ENCODE results near the gene RPAP3. TPM values are rescaled to one million over a fixed set of nuclear protein-coding genes. Genes with fewer than 3 reads are reported as not detected.

RPAP3 gene
- total and polyA plus RNA-seq, 9 of the 15 experiments (the other 6 are each of a cell fraction or from before 2014, with no cell fraction given) = 40.0 to 92.1 (median 54.1) TPM

- TF ChIP-seq ZNF277 (CRISPR knock-in tag; IDR thresholded peaks at IDR 0.05; ENCODE audit: borderline replicate concordance) = no peak
- no peak for TF ChIP-seq TAF15 (IDR thresholded peaks at IDR 0.05; ENCODE audit: low read depth, low read length)
- TF ChIP-seq LARP7 (IDR thresholded peaks at IDR 0.05) = no peak
- TF ChIP-seq NR2C1 (IDR thresholded peaks at IDR 0.05) = no peak
- TF ChIP-seq NR2C1 (tag; IDR thresholded peaks at IDR 0.05) = no peak
- TF ChIP-seq ZBTB49 (CRISPR knock-in tag; IDR thresholded peaks at IDR 0.05; ENCODE audit: borderline replicate concordance) = no peak
- no peak for TF ChIP-seq KLF13 (tag; IDR thresholded peaks at IDR 0.05; ENCODE audit: borderline replicate concordance, low read depth)
- no peak for TF ChIP-seq PRPF4 (IDR thresholded peaks at IDR 0.05; ENCODE audit: insufficient read depth, low read depth, low read length, poor library complexity, severe bottlenecking)
- TF ChIP-seq IFI16 (CRISPR knock-in tag; IDR thresholded peaks at IDR 0.05) = no peak
- TF ChIP-seq SP1 (CRISPR knock-in tag; IDR thresholded peaks at IDR 0.05) = no peak
- TF ChIP-seq NCOR1 (IDR thresholded peaks at IDR 0.05) = peak; percentile 42; the same call in 1 of the 2 replicates
- peak; percentile 43; the same call in 1 of the 2 replicates for TF ChIP-seq HMBOX1 (IDR thresholded peaks at IDR 0.05)
- no peak for TF ChIP-seq KAT7 (CRISPR knock-in tag; IDR thresholded peaks at IDR 0.05; ENCODE audit: borderline replicate concordance)
- no peak for TF ChIP-seq HDAC8 (tag; IDR thresholded peaks at IDR 0.05)
- TF ChIP-seq MTA2 (IDR thresholded peaks at IDR 0.05; ENCODE audit: low read depth) = peak; percentile 25; the same call in 1 of the 2 replicates
- TF ChIP-seq ZNF740 (CRISPR knock-in tag; IDR thresholded peaks at IDR 0.05) = no peak
- no peak for TF ChIP-seq ZNF740 (tag; IDR thresholded peaks at IDR 0.05)
- no peak for TF ChIP-seq HOMEZ (CRISPR knock-in tag; IDR thresholded peaks at IDR 0.05)
- 0 out of 2 replicates have a peak, but pooled peaks have one; percentile 43 for TF ChIP-seq CHAMP1 (IDR thresholded peaks at IDR 0.05)
These were observed 90.1 kb downstream of the RPAP3 start (continued) for GRCh38 chr12:47615711-47616110.

Data from K562 (cell line).